Esophagus squamous epithelium (tissue), 5 donors: Measurements from ENCODE around the gene FIS1. TPM values are rescaled to one million over a fixed set of nuclear protein-coding genes. Genes with fewer than 3 reads are reported as not detected.

Experiments
- DNase-seq: peaks from one replicate; lab custom pipeline; 2025; lab: John Stamatoyannopoulos, UW
- H3K27ac ChIP-seq, 4 donors: fragments of 200-600 bp; sonication (generic); one replicate each; pipeline ENCODE4 v1.5.1; 2016 to 2019; ENCODE audit warnings: mild to moderate bottlenecking in 1 of 4
- H3K27me3 ChIP-seq, 4 donors: fragments of 200-600 bp; sonication (generic); 1 replicate in 3 of 4; 2 replicates in 1 of 4; pipeline versions ENCODE4 v1.5.1 to v1.6.0; 2017 to 2021; ENCODE audit warnings: antibody characterized with exemption in 1 of 4
- H3K36me3 ChIP-seq, 3 donors: fragments of 200-600 bp; sonication (generic); one replicate each; pipeline ENCODE4 v1.5.1; 2016 to 2019
- H3K4me1 ChIP-seq, 3 donors: fragments of 200-600 bp; sonication (generic); one replicate each; pipeline ENCODE4 v1.5.1; 2017 to 2019
- H3K4me3 ChIP-seq, 4 donors: fragments of 200-600 bp; sonication (generic); 1 replicate in 3 of 4; 2 replicates in 1 of 4; pipeline ENCODE4 v1.5.1; 2016 to 2019; ENCODE audit warnings: mild to moderate bottlenecking in 2 of 4, moderate library complexity in 1 of 4
- H3K9me3 ChIP-seq, 3 donors: fragments of 200-600 bp; sonication (generic); one replicate each; pipeline ENCODE4 v1.5.1; 2016 to 2019
- CTCF ChIP-seq, 6 experiments: fragments of 450-650 bp in 4 of 6; fragments of 200-600 bp in 2 of 6; sonication (generic) in 2 of 6; IDR thresholded peaks; one replicate each; pipeline ENCODE4 v1.5.1; 2016 to 2019; ENCODE audit warnings: antibody characterized with exemption in 6 of 6, mild to moderate bottlenecking in 4 of 6, moderate library complexity in 4 of 6
- POLR2A ChIP-seq, 4 donors: fragments of 450-650 bp; IDR thresholded peaks; one replicate each; pipeline ENCODE4 v1.6.1; 2017; ENCODE audit warnings: antibody characterized with exemption in 4 of 4, mild to moderate bottlenecking in 4 of 4, moderate library complexity in 3 of 4
- WGBS, 2 donors: methylation state at CpG; one replicate each; pipeline ENCODE4 v1.1.5; 2018; 5-methylcytosine and 5-hydroxymethylcytosine counted together
- intact Hi-C: fragments of 100-400 bp; cut with DNase I; formaldehyde crosslinking; loops from one replicate; pipeline ENCODE4 v1.15.0; 2022
- small RNA-seq, 4 donors: library from RNA; depleted of rRNA; stranded (forward); fragments of <200 nt; gene quantifications; one replicate each; pipeline ENCODE3, GENCODE V24; 2016
- total RNA-seq, 4 donors: library from RNA; depleted of rRNA; stranded (reverse); fragments of >200 nt; gene quantifications; one replicate each; pipeline ENCODE4 v1.1.0, GENCODE V29; 2016
- donor health status: DM: yes; HTN: yes; CAD: no.

Gene FIS1
- total RNA-seq, 4 donors from 2014 or later = 127 to 233 (median 145) TPM

GRCh38 chr7:101195884-101196283, 49.0 kb downstream of the FIS1 start:
- H3K9me3 ChIP-seq = no peaks in the 10 kb centered on the region
- no peak for DNase-seq
- 77 to 86% methylated on average over 1 to 3 of the region's 17 CpGs for WGBS, 2 donors
- no peaks in the 10 kb centered on the region for H3K36me3 ChIP-seq
- intact Hi-C loops = no loop called here
- H3K27ac ChIP-seq = no peak overlapping the region
- H3K27me3 ChIP-seq = peaks cover 0 to 51% (median 6%) of the 10 kb centered on the region in 4 donors
- TF ChIP-seq CTCF (IDR thresholded peaks at IDR 0.05) = no peak
- TF ChIP-seq POLR2A (IDR thresholded peaks at IDR 0.05) = no peak
- peaks cover 0 to 5% (median 0%) of the 10 kb centered on the region in 3 donors for H3K4me1 ChIP-seq
- no peak overlapping the region for H3K4me3 ChIP-seq

Small RNAs within 50 kb of the gene (small RNA-seq; reads per million reads assigned to genes)
- gene RNU6-1104P = 0 to 0.15 (median 0) reads per million in 4 donors

Other genes starting within 250 kb of the FIS1 start
- gene MUC17, start 225.0 kb downstream of the FIS1 start, total RNA-seq = not detected
- 10 to 100 TPM; 12.1 to 19.6 (median 13.6) TPM for gene TRIM56, start 159.6 kb downstream of the FIS1 start, total RNA-seq
- gene SERPINE1, start 118.0 kb downstream of the FIS1 start, total RNA-seq = 1 to 10 TPM; 1.1 to 4.8 (median 3.1) TPM
- 100 to 1,000 TPM in 1 of 4 donors, 10 to 100 TPM in 3; 42.7 to 144 (median 64.3) TPM for gene AP1S1, start 90.6 kb downstream of the FIS1 start, total RNA-seq
- gene VGF, start 79.5 kb downstream of the FIS1 start, total RNA-seq = not detected
- gene NAT16, start 64.8 kb downstream of the FIS1 start, total RNA-seq = not detected
- not detected for gene MOGAT3, start 44.0 kb downstream of the FIS1 start, total RNA-seq
- gene PLOD3, start 27.5 kb downstream of the FIS1 start, total RNA-seq = 10 to 100 TPM in 2 of 4 donors, 1 to 10 TPM in 2; 2.5 to 14.5 (median 9.7) TPM
- 10 to 100 TPM; 51.3 to 87.9 (median 64.4) TPM for gene ZNHIT1, start 26.9 kb downstream of the FIS1 start, total RNA-seq
- 1 to 10 TPM; 3.1 to 6.7 (median 4.2) TPM for gene CLDN15, start 7.3 kb downstream of the FIS1 start, total RNA-seq
- gene IFT22, start 76.7 kb upstream of the FIS1 start, total RNA-seq = 10 to 100 TPM in 2 of 4 donors, 1 to 10 TPM in 2; 5.8 to 13.5 (median 9.5) TPM
- gene COL26A1, start 117.8 kb upstream of the FIS1 start, total RNA-seq = not detected